NCI-H146 treated with DMSO at 0.1 percent for 48 hours (cell line): Measurements from ENCODE around the gene TPCN2.

Experiments used
- DNase-seq: peaks from one replicate; lab custom pipeline; 2025; ENCODE audit not compliant: unreplicated experiment; lab: John Stamatoyannopoulos, UW

Gene TPCN2

GRCh38 chr11:69160296-69161116 lies 111.8 kb downstream of the TPCN2 start:
- DNase-seq = no peak

GRCh38 chr11:69161117-69161407 lies 112.3 kb downstream of the TPCN2 start:
- no peak for DNase-seq

- no peak for DNase-seq
These were observed 113.8 kb downstream of the TPCN2 start for GRCh38 chr11:69162505-69162904.

GRCh38 chr11:69163842-69164241 lies 115.1 kb downstream of the TPCN2 start:
- no peak for DNase-seq

- DNase-seq = no peak
These were observed 116.1 kb downstream of the TPCN2 start for GRCh38 chr11:69164824-69165223.

- DNase-seq = no peak
These were observed 117.0 kb downstream of the TPCN2 start for GRCh38 chr11:69165775-69166174.

GRCh38 chr11:69166218-69167115 lies 117.7 kb downstream of the TPCN2 start:
- DNase-seq = no peak

- no peak for DNase-seq
These were observed 118.6 kb downstream of the TPCN2 start for GRCh38 chr11:69167130-69167915.

GRCh38 chr11:69167916-69168691 lies 119.4 kb downstream of the TPCN2 start:
- no peak for DNase-seq

- DNase-seq = no peak
These were observed 120.7 kb downstream of the TPCN2 start for GRCh38 chr11:69169479-69169878.

GRCh38 chr11:69170704-69171103 lies 122.0 kb downstream of the TPCN2 start:
- peak; percentile 31 for DNase-seq

GRCh38 chr11:69171476-69172240 lies 122.9 kb downstream of the TPCN2 start:
- no peak for DNase-seq

GRCh38 chr11:69172674-69173073 lies 123.9 kb downstream of the TPCN2 start:
- DNase-seq = no peak

GRCh38 chr11:69173331-69173730 lies 124.6 kb downstream of the TPCN2 start:
- no peak for DNase-seq

- DNase-seq = no peak
These were observed 125.3 kb downstream of the TPCN2 start for GRCh38 chr11:69173925-69174581.

- no peak for DNase-seq
These were observed 126.1 kb downstream of the TPCN2 start for GRCh38 chr11:69174841-69175240.

GRCh38 chr11:69178819-69179482 lies 130.2 kb downstream of the TPCN2 start:
- DNase-seq = no peak

GRCh38 chr11:69180226-69180625 lies 131.5 kb downstream of the TPCN2 start:
- DNase-seq = no peak

GRCh38 chr11:69180726-69181125 lies 132.0 kb downstream of the TPCN2 start:
- no peak for DNase-seq
